ENCODE results near the gene ADCY6.

The ADCY6 gene

GRCh38 chr12:48786591-48787544 lies 2.0 kb downstream of the ADCY6 start:
- H3K79me2 ChIP-seq (ENCODE audit: insufficient read depth, low read length), result no peaks in the 10 kb centered on the region
- TF ChIP-seq EZH2 (IDR thresholded peaks at IDR 0.05; ENCODE audit: borderline replicate concordance, low read depth, low read length, severe bottlenecking), result no peak
- TF ChIP-seq CTCF (IDR thresholded peaks at IDR 0.05; ENCODE audit: borderline replicate concordance, extremely low read depth, low read length, poor library complexity, severe bottlenecking), result no peak
- ATAC-seq (ENCODE audit: insufficient read depth, low read depth) (no peak), DNase-seq (no peak)
- no peak overlapping the region for H3K9ac ChIP-seq (ENCODE audit: low read depth, low read length)
- no peak overlapping the region for H3K4me2 ChIP-seq (ENCODE audit: insufficient read depth, low read length)
- H3K9me3 ChIP-seq (ENCODE audit: insufficient read depth, low read length, severe bottlenecking), result no peaks in the 10 kb centered on the region
- no peak overlapping the region for H3K4me3 ChIP-seq (ENCODE audit: low read depth in 1 of 2, low read length in 2 of 2)
- no peak overlapping the region for H3K27ac ChIP-seq (ENCODE audit: low read length)
- no peak overlapping the region for H2AFZ ChIP-seq (ENCODE audit: low read depth, low read length)
- H3K4me1 ChIP-seq (ENCODE audit: insufficient read depth, low read length), result no peaks in the 10 kb centered on the region
- no peaks in the 10 kb centered on the region for H4K20me1 ChIP-seq (ENCODE audit: insufficient read depth, low read length)
- peaks cover 6% of the 10 kb centered on the region for H3K27me3 ChIP-seq (ENCODE audit: insufficient read depth, low read length, poor library complexity)
- no peaks in the 10 kb centered on the region for H3K36me3 ChIP-seq (ENCODE audit: insufficient read depth, low read length)

GRCh38 chr12:48783432-48783831 lies 5.5 kb downstream of the ADCY6 start:
- H3K4me3 ChIP-seq (ENCODE audit: low read depth in 1 of 2, low read length in 2 of 2), result no peak overlapping the region
- no peaks in the 10 kb centered on the region for H3K36me3 ChIP-seq (ENCODE audit: insufficient read depth, low read length)
- H3K27me3 ChIP-seq (ENCODE audit: insufficient read depth, low read length, poor library complexity), result peaks cover 6% of the 10 kb centered on the region
- H3K4me2 ChIP-seq (ENCODE audit: insufficient read depth, low read length), result no peak overlapping the region
- TF ChIP-seq EZH2 (IDR thresholded peaks at IDR 0.05; ENCODE audit: borderline replicate concordance, low read depth, low read length, severe bottlenecking), result no peak
- DNase-seq (no peak), ATAC-seq (ENCODE audit: insufficient read depth, low read depth) (no peak)
- H3K4me1 ChIP-seq (ENCODE audit: insufficient read depth, low read length), result no peaks in the 10 kb centered on the region
- H3K27ac ChIP-seq (ENCODE audit: low read length), result no peak overlapping the region
- no peaks in the 10 kb centered on the region for H3K79me2 ChIP-seq (ENCODE audit: insufficient read depth, low read length)
- no peak overlapping the region for H3K9ac ChIP-seq (ENCODE audit: low read depth, low read length)
- H2AFZ ChIP-seq (ENCODE audit: low read depth, low read length), result no peak overlapping the region
- H4K20me1 ChIP-seq (ENCODE audit: insufficient read depth, low read length), result no peaks in the 10 kb centered on the region
- no peaks in the 10 kb centered on the region for H3K9me3 ChIP-seq (ENCODE audit: insufficient read depth, low read length, severe bottlenecking)

- ATAC-seq (ENCODE audit: insufficient read depth, low read depth) (no peak), DNase-seq (no peak)
- Histone ChIP-seq H3K4me1 (ENCODE audit: insufficient read depth, low read length) (no peaks in the 10 kb centered on the region), H2AFZ (ENCODE audit: low read depth, low read length) (no peak overlapping the region), H3K36me3 (ENCODE audit: insufficient read depth, low read length) (no peaks in the 10 kb centered on the region), H3K27me3 (ENCODE audit: insufficient read depth, low read length, poor library complexity) (peaks cover 6% of the 10 kb centered on the region), H3K79me2 (ENCODE audit: insufficient read depth, low read length) (no peaks in the 10 kb centered on the region), H3K27ac (ENCODE audit: low read length) (no peak overlapping the region), H4K20me1 (ENCODE audit: insufficient read depth, low read length) (no peaks in the 10 kb centered on the region), H3K4me3 (ENCODE audit: low read depth in 1 of 2, low read length in 2 of 2) (no peak overlapping the region), H3K4me2 (ENCODE audit: insufficient read depth, low read length) (no peak overlapping the region), H3K9ac (ENCODE audit: low read depth, low read length) (no peak overlapping the region), H3K9me3 (ENCODE audit: insufficient read depth, low read length, severe bottlenecking) (no peaks in the 10 kb centered on the region)
- no peak for TF ChIP-seq EZH2 (IDR thresholded peaks at IDR 0.05; ENCODE audit: borderline replicate concordance, low read depth, low read length, severe bottlenecking)
- no peak for TF ChIP-seq CTCF (IDR thresholded peaks at IDR 0.05; ENCODE audit: borderline replicate concordance, extremely low read depth, low read length, poor library complexity, severe bottlenecking)
Observed at GRCh38 chr12:48782457-48783395, 6.2 kb downstream of the ADCY6 start.

Data from DND-41 (cell line).